ENCODE data around the gene CDH23.

- TF ChIP-seq POLR2AphosphoS5 (IDR thresholded peaks at IDR 0.05) (no peak), CTCF (IDR thresholded peaks at IDR 0.05) (no peak)
These were observed 299.1 kb downstream of the CDH23 start for GRCh38 chr10:71695502-71696476.

Measured in suprapubic skin (tissue), 3 donors.